Astrocyte (in vitro differentiated cells and primary cell): ENCODE results near the gene GIPC2. TPM values are rescaled to one million over a fixed set of nuclear protein-coding genes. Genes with fewer than 3 reads are reported as not detected.

ENCODE experiments used
- DNase-seq: peaks from one replicate; pipeline ENCODE4 v3.0.0-alpha.2; 2010; ENCODE audit warnings: low read depth
- FAIRE-seq: peaks from 2 replicates; lab custom pipeline; 2011; peaks lifted over from hg19 to GRCh38; lab: Jason Lieb, UNC
- H2AFZ ChIP-seq: 2 replicates; pipeline ENCODE4 v1.6.0; 2012; ENCODE audit warnings: low read depth, low read length, inconsistent platforms
- H3K27ac ChIP-seq: 2 replicates; pipeline ENCODE4 v1.5.1; 2011; ENCODE audit warnings: low read depth, low read length, inconsistent platforms
- H3K27me3 ChIP-seq: 2 replicates; pipeline ENCODE4 v1.6.0; 2011; ENCODE audit warnings: low read length, inconsistent platforms; ENCODE audit not compliant: insufficient read depth
- H3K36me3 ChIP-seq: 2 replicates; pipeline ENCODE4 v1.5.1; 2011; ENCODE audit warnings: low read length, inconsistent platforms; ENCODE audit not compliant: insufficient read depth
- H3K4me1 ChIP-seq: 2 replicates; pipeline ENCODE4 v1.5.1; 2011; ENCODE audit warnings: low read length, inconsistent platforms; ENCODE audit not compliant: insufficient read depth
- H3K4me2 ChIP-seq: 2 replicates; pipeline ENCODE4 v1.6.0; 2012; ENCODE audit warnings: low read length, inconsistent platforms
- H3K4me3 ChIP-seq: 2 replicates; pipeline ENCODE4 v1.5.1; 2011; ENCODE audit warnings: low read depth, mild to moderate bottlenecking, low read length, inconsistent platforms; ENCODE audit not compliant: insufficient read depth
- H3K79me2 ChIP-seq: 2 replicates; pipeline ENCODE4 v1.6.0; 2012; ENCODE audit warnings: mild to moderate bottlenecking, low read length, inconsistent platforms; ENCODE audit not compliant: insufficient read depth
- H3K9ac ChIP-seq: 2 replicates; pipeline ENCODE4 v1.6.0; 2012; ENCODE audit warnings: mild to moderate bottlenecking, low read length, inconsistent platforms
- H3K9me3 ChIP-seq: 2 replicates; pipeline ENCODE4 v1.5.1; 2012; ENCODE audit warnings: low read depth, mild to moderate bottlenecking, low read length, inconsistent platforms; ENCODE audit not compliant: insufficient read depth
- H4K20me1 ChIP-seq: 2 replicates; pipeline ENCODE4 v1.6.0; 2012; ENCODE audit warnings: low read length, inconsistent platforms; ENCODE audit not compliant: insufficient read depth
- H3K27ac Mint-ChIP-seq: one replicate; pipeline ENCODE4 v1.8.0; 2021; ENCODE audit warnings: mild to moderate bottlenecking, mixed read lengths; ENCODE audit not compliant: unreplicated experiment
- H3K27me3 Mint-ChIP-seq: one replicate; pipeline ENCODE4 v1.8.0; 2021; ENCODE audit warnings: low read depth, mixed read lengths; ENCODE audit not compliant: unreplicated experiment
- H3K36me3 Mint-ChIP-seq: one replicate; pipeline ENCODE4 v1.8.0; 2021; ENCODE audit warnings: low read depth, mixed read lengths; ENCODE audit not compliant: unreplicated experiment
- H3K4me1 Mint-ChIP-seq: one replicate; pipeline ENCODE4 v1.8.0; 2021; ENCODE audit warnings: low read depth, mixed read lengths; ENCODE audit not compliant: unreplicated experiment
- H3K4me3 Mint-ChIP-seq: one replicate; pipeline ENCODE4 v1.8.0; 2021; ENCODE audit warnings: mild to moderate bottlenecking, moderate library complexity, mixed read lengths; ENCODE audit not compliant: unreplicated experiment
- H3K9me3 Mint-ChIP-seq: one replicate; pipeline ENCODE4 v1.8.0; 2021; ENCODE audit warnings: mild to moderate bottlenecking, mixed read lengths; ENCODE audit not compliant: unreplicated experiment
- CTCF ChIP-seq: IDR thresholded peaks from 2 replicates; pipeline ENCODE4 v1.5.1; 2011; ENCODE audit warnings: low read depth, mild to moderate bottlenecking, inconsistent platforms, low read length, moderate library complexity; ENCODE audit not compliant: insufficient read depth
- EZH2 ChIP-seq: IDR thresholded peaks from 2 replicates; pipeline ENCODE4 v1.6.1; 2012; ENCODE audit warnings: mild to moderate bottlenecking, low read length, inconsistent platforms; ENCODE audit not compliant: insufficient read depth
- total RNA-seq: library from RNA; stranded (reverse); gene quantifications from 2 replicates; pipeline ENCODE4 v1.2.1, GENCODE V29; 2021

The GIPC2 gene
- total RNA-seq, 1 donor from 2014 or later = not detected

DNA sequence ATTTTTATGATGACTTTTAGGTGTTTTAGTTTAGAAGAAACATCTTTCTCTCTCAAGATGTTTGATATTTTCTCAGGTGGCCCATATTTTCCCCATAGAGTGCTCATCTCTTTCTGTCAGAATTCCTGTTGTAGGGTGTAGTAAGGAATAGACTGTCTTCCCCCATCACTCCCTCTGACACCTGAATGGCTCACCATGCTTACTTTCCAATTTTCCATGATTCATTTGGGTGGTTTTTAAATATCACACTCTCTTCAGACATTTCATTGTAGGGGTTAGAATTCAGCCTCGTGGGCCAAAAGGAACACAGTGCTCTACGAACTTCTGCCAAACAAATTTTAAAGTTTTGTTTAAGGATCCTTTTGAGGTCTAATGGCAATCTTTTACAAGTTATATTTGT lies 24.0 kb downstream of the GIPC2 start:
- no peaks in the 10 kb centered on the region for H3K9me3 Mint-ChIP-seq
- H3K36me3 Mint-ChIP-seq = no peaks in the 10 kb centered on the region
- Histone ChIP-seq H3K4me1 (peaks cover 3% of the 10 kb centered on the region), H3K4me3 (no peak overlapping the region), H3K27ac (no peak overlapping the region), H4K20me1 (no peaks in the 10 kb centered on the region), H3K27me3 (no peaks in the 10 kb centered on the region), H3K4me2 (no peak overlapping the region), H3K79me2 (no peaks in the 10 kb centered on the region), H3K9me3 (no peaks in the 10 kb centered on the region), H3K36me3 (no peaks in the 10 kb centered on the region), H3K9ac (no peak overlapping the region), H2AFZ (no peak overlapping the region)
- H3K27ac Mint-ChIP-seq = no peak overlapping the region
- TF ChIP-seq EZH2 = no peak
- no peak for TF ChIP-seq CTCF
- H3K4me1 Mint-ChIP-seq = peaks cover 5% of the 10 kb centered on the region
- FAIRE-seq (peak; percentile 45), DNase-seq (no peak)
- H3K27me3 Mint-ChIP-seq = peaks cover 3% of the 10 kb centered on the region
- no peak overlapping the region for H3K4me3 Mint-ChIP-seq

DNA sequence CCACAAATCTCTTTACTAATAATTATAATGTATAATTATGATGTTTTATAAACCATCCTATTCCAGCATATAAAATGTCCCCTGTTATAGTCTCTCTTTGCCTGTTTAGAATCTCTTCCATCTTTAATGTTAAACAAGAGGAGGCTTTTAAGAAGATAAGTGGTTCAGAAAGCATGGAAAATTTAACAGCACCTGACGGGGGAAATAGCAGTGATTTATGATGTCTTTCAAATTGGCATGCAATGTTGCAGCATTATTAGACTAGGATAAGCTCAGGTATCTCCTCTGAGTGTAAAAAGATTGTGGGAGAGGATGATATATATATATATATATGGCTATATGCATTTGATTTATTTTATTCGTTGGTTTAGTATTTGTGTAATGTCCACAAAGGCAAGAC lies 24.4 kb downstream of the GIPC2 start:
- Mint-ChIP-seq H3K36me3 (no peaks in the 10 kb centered on the region), H3K9me3 (no peaks in the 10 kb centered on the region), H3K4me3 (no peak overlapping the region), H3K27me3 (peaks cover 3% of the 10 kb centered on the region), H3K27ac (no peak overlapping the region), H3K4me1 (peaks cover 5% of the 10 kb centered on the region)
- H2AFZ ChIP-seq = no peak overlapping the region
- no peaks in the 10 kb centered on the region for H3K27me3 ChIP-seq
- H3K9me3 ChIP-seq = no peaks in the 10 kb centered on the region
- no peak for DNase-seq
- H4K20me1 ChIP-seq = no peaks in the 10 kb centered on the region
- no peak for FAIRE-seq
- H3K4me2 ChIP-seq = peak overlapping the region; percentile 35
- H3K4me3 ChIP-seq = no peak overlapping the region
- peaks cover 3% of the 10 kb centered on the region for H3K4me1 ChIP-seq
- H3K27ac ChIP-seq = no peak overlapping the region
- no peak overlapping the region for H3K9ac ChIP-seq
- no peaks in the 10 kb centered on the region for H3K36me3 ChIP-seq
- TF ChIP-seq EZH2 (no peak), CTCF (no peak)
- H3K79me2 ChIP-seq = no peaks in the 10 kb centered on the region

- FAIRE-seq (peak; percentile 49), DNase-seq (peak; percentile 91)
- Histone ChIP-seq H3K9ac (no peak overlapping the region), H3K9me3 (no peaks in the 10 kb centered on the region), H2AFZ (no peak overlapping the region), H4K20me1 (no peaks in the 10 kb centered on the region), H3K4me2 (peak overlapping the region; percentile 35), H3K4me3 (no peak overlapping the region), H3K27me3 (no peaks in the 10 kb centered on the region), H3K36me3 (no peaks in the 10 kb centered on the region), H3K79me2 (no peaks in the 10 kb centered on the region), H3K4me1 (peaks cover 5% of the 10 kb centered on the region), H3K27ac (no peak overlapping the region)
- H3K4me3 Mint-ChIP-seq = no peak overlapping the region
- peaks cover 3% of the 10 kb centered on the region for H3K27me3 Mint-ChIP-seq
- TF ChIP-seq EZH2 (no peak), CTCF (no peak)
- no peak overlapping the region for H3K27ac Mint-ChIP-seq
- H3K36me3 Mint-ChIP-seq = no peaks in the 10 kb centered on the region
- H3K4me1 Mint-ChIP-seq = peaks cover 5% of the 10 kb centered on the region
- H3K9me3 Mint-ChIP-seq = no peaks in the 10 kb centered on the region
These were observed 25.0 kb downstream of the GIPC2 start for GRCh38 chr1:78070758-78071157.
